SK-N-SH (cell line): ENCODE data around the gene DENND1A. TPM values are rescaled to one million over a fixed set of nuclear protein-coding genes. Genes with fewer than 3 reads are reported as not detected.

Experiments
- CTCF ChIA-PET: fragments of 300-600, 350-600 bp; formaldehyde crosslinking; extraction: SDS; loops from one replicate; lab custom pipeline; 2021; lab: Yijun Ruan, JAX
- POLR2A ChIA-PET: fragments of 350-600 bp; sonication (Branson Sonifier 250); formaldehyde crosslinking; extraction: SDS; loops from one replicate; lab custom pipeline; 2020; ENCODE audit warnings: antibody characterized with exemption, inconsistent platforms; lab: Yijun Ruan, JAX
- DNase-seq: peaks from one replicate; pipeline ENCODE4 v3.0.0; 2012
- H2AFZ ChIP-seq: fragments of 200-600 bp; sonication (generic); 2 replicates; pipeline ENCODE4 v1.8.1; 2016; ENCODE audit warnings: antibody characterized with exemption, mild to moderate bottlenecking, low read depth
- H3F3A ChIP-seq: fragments of 200-600 bp; sonication (generic); replicated peaks from 2 replicates; pipeline ENCODE3; 2016; ENCODE audit warnings: antibody characterized with exemption, mild to moderate bottlenecking; ENCODE audit not compliant: insufficient read depth
- H3K27ac ChIP-seq, 2 experiments: fragments of 200-500 bp in 1 of 2; fragments of 200-600 bp in 1 of 2; sonication (Bioruptor generic) in 1 of 2; sonication (generic), shearing (Covaris generic) in 1 of 2; 2 replicates each; pipeline versions ENCODE4 v1.5.1 to v1.6.1; 2014 to 2016; ENCODE audit warnings: low read depth in 2 of 2, inconsistent platforms in 1 of 2, low read length in 1 of 2, mild to moderate bottlenecking in 1 of 2, mixed read lengths in 1 of 2
- H3K27me3 ChIP-seq: fragments of 200-600 bp; sonication (generic), shearing (Covaris generic); 2 replicates; pipeline ENCODE4 v1.6.1; 2016; ENCODE audit warnings: mixed run types; ENCODE audit not compliant: insufficient read depth
- H3K36me3 ChIP-seq, 2 experiments: fragments of 200-500 bp in 1 of 2; fragments of 200-600 bp in 1 of 2; sonication (Bioruptor generic) in 1 of 2; sonication (generic) in 1 of 2; replicated peaks in 1 of 2; 2 replicates each; pipeline versions ENCODE3 to v1.5.1; 2014 to 2016; ENCODE audit warnings: low read length in 1 of 2, mild to moderate bottlenecking in 1 of 2; ENCODE audit not compliant: insufficient read depth in 2 of 2, control insufficient read depth in 1 of 2
- H3K4me1 ChIP-seq, 2 experiments: fragments of 200-500 bp in 1 of 2; fragments of 200-600 bp in 1 of 2; sonication (Bioruptor generic) in 1 of 2; sonication (generic), shearing (Covaris generic) in 1 of 2; 2 replicates each; pipeline versions ENCODE4 v1.5.1 to v1.6.1; 2014 to 2016; ENCODE audit warnings: low read depth in 1 of 2, low read length in 1 of 2, mixed run types in 1 of 2; ENCODE audit not compliant: insufficient read depth in 2 of 2, control insufficient read depth in 1 of 2
- H3K4me2 ChIP-seq: fragments of 200-600 bp; sonication (generic), shearing (Covaris generic); 2 replicates; pipeline ENCODE4 v1.6.1; 2017; ENCODE audit warnings: mixed run types
- H3K4me3 ChIP-seq, 2 experiments: fragments of 200-500 bp in 1 of 2; fragments of 200-600 bp in 1 of 2; sonication (Bioruptor generic) in 1 of 2; sonication (generic), shearing (Covaris generic) in 1 of 2; 2 replicates each; pipeline versions ENCODE4 v1.5.1 to v1.8.1; 2014 to 2016; ENCODE audit warnings: low read depth in 2 of 2, inconsistent platforms in 1 of 2, low read length in 1 of 2, mild to moderate bottlenecking in 1 of 2, mixed read lengths in 1 of 2, moderate library complexity in 1 of 2
- H3K79me2 ChIP-seq: fragments of 200-600 bp; sonication (generic); 2 replicates; pipeline ENCODE4 v1.8.1; 2017; ENCODE audit warnings: mild to moderate bottlenecking; ENCODE audit not compliant: insufficient read depth
- H3K9ac ChIP-seq: fragments of 200-600 bp; sonication (generic); 2 replicates; pipeline ENCODE4 v1.6.1; 2017; ENCODE audit warnings: mixed run types
- H3K9me2 ChIP-seq: fragments of 200-600 bp; sonication (generic); 2 replicates; pipeline ENCODE4 v1.6.1; 2017; ENCODE audit warnings: mixed run types
- H3K9me3 ChIP-seq: fragments of 200-600 bp; sonication (generic); 2 replicates; pipeline ENCODE4 v1.6.1; 2017; ENCODE audit warnings: mixed run types, mild to moderate bottlenecking, moderate library complexity
- H4K20me1 ChIP-seq: fragments of 200-600 bp; sonication (generic); 2 replicates; pipeline ENCODE4 v1.6.1; 2017; ENCODE audit warnings: mild to moderate bottlenecking, mixed run types; ENCODE audit not compliant: insufficient read depth
- CHD2 ChIP-seq: fragments of 150-350 bp; IDR thresholded peaks from 2 replicates; pipeline ENCODE4 v1.6.1; 2018; ENCODE audit warnings: low read length; ENCODE audit not compliant: partially characterized antibody
- CTCF ChIP-seq: fragments of 200-600 bp; sonication (generic); IDR thresholded peaks from 2 replicates; pipeline ENCODE4 v1.6.1; 2017; ENCODE audit warnings: antibody characterized with exemption, mild to moderate bottlenecking, moderate library complexity
- EP300 ChIP-seq, 2 experiments: IDR thresholded peaks; 2 replicates each; pipeline versions ENCODE4 v1.4.0 to v1.6.1; 2012; ENCODE audit warnings: borderline replicate concordance in 1 of 2, low read depth in 1 of 2, low read length in 1 of 2
- EZH2phosphoT487 ChIP-seq: fragments of 200-600 bp; sonication (generic); IDR thresholded peaks from 2 replicates; pipeline ENCODE4 v1.6.1; 2017; ENCODE audit warnings: low read depth, mixed run types, mild to moderate bottlenecking, antibody characterized with exemption, moderate library complexity, borderline replicate concordance
- FOSL2 ChIP-seq: IDR thresholded peaks from 2 replicates; pipeline ENCODE4 v1.4.0; 2012; ENCODE audit warnings: low read depth, mild to moderate bottlenecking, moderate library complexity, borderline replicate concordance
- FOXJ3 ChIP-seq: sonication (generic); formaldehyde crosslinking; IDR thresholded peaks from 2 replicates; pipeline ENCODE4 v1.5.1; 2020; ENCODE audit warnings: mild to moderate bottlenecking, missing genetic modification reagents
- FOXM1 ChIP-seq: IDR thresholded peaks from 2 replicates; pipeline ENCODE4 v1.4.0; 2012; ENCODE audit warnings: low read depth, mild to moderate bottlenecking
- GATA2 ChIP-seq: sonication (generic); formaldehyde crosslinking; IDR thresholded peaks from 2 replicates; pipeline ENCODE4 v1.5.0; 2020; ENCODE audit warnings: mild to moderate bottlenecking, missing genetic modification reagents
- JUND ChIP-seq: IDR thresholded peaks from 2 replicates; pipeline ENCODE4 v1.4.0; 2012
- MEF2A ChIP-seq: IDR thresholded peaks from 2 replicates; pipeline ENCODE4 v1.4.0; 2012; ENCODE audit warnings: low read depth, borderline replicate concordance
- MXI1 ChIP-seq: IDR thresholded peaks from 2 replicates; pipeline ENCODE4 v1.6.1; 2012; ENCODE audit warnings: mild to moderate bottlenecking, low read depth, low read length, improper control_type of control experiment
- NFIC ChIP-seq: IDR thresholded peaks from 2 replicates; pipeline ENCODE4 v1.4.0; 2012; ENCODE audit warnings: borderline replicate concordance
- PBX3 ChIP-seq: IDR thresholded peaks from 2 replicates; pipeline ENCODE4; 2012
- RAD21 ChIP-seq: IDR thresholded peaks from 2 replicates; pipeline ENCODE4 v1.6.1; 2012; ENCODE audit warnings: mild to moderate bottlenecking, low read length
- RCOR1 ChIP-seq: fragments of 150-350 bp; IDR thresholded peaks from 2 replicates; pipeline ENCODE4 v1.6.1; 2017; ENCODE audit warnings: antibody characterized with exemption, low read length
- RFX5 ChIP-seq: IDR thresholded peaks from 2 replicates; pipeline ENCODE4 v1.6.1; 2012; ENCODE audit warnings: mild to moderate bottlenecking, improper control_type of control experiment, low read length
- RXRA ChIP-seq: IDR thresholded peaks from 2 replicates; pipeline ENCODE4 v1.4.0; 2012; ENCODE audit warnings: low read depth, mild to moderate bottlenecking, borderline replicate concordance
- SIN3A ChIP-seq: IDR thresholded peaks from 2 replicates; pipeline ENCODE4 v1.6.1; 2012; ENCODE audit warnings: low read depth, mild to moderate bottlenecking, low read length, moderate library complexity, borderline replicate concordance
- SMC3 ChIP-seq: IDR thresholded peaks from 2 replicates; pipeline ENCODE4 v1.6.1; 2012; ENCODE audit warnings: low read depth, low read length, improper control_type of control experiment
- TCF12 ChIP-seq: IDR thresholded peaks from 2 replicates; pipeline ENCODE4 v1.4.0; 2012
- WGBS: methylation state at CpG from one replicate; pipeline ENCODE4 v1.1.6; 2017; ENCODE audit warnings: low lambda C conversion rate; 5-methylcytosine and 5-hydroxymethylcytosine counted together
- polyA plus RNA-seq, 3 experiments: library from polyadenylated mRNA; depleted of rRNA; stranded (reverse); fragments of >200 nt; gene quantifications; 2 replicates each; pipeline ENCODE4 v1.2.3, GENCODE V29; 2012
- TF ChIP-seq, protein P1 (sequence below): fragments of 150-350 bp; IDR thresholded peaks from 2 replicates; pipeline ENCODE4 v1.6.1; 2017; ENCODE audit warnings: antibody characterized with exemption, low read length, low read depth, borderline replicate concordance

The DENND1A gene
- polyA plus RNA-seq, 1 of the 3 experiments (the other 2 are of a cell fraction) = 25.4 TPM

GRCh38 chr9:123631862-123632261 lies 298.1 kb downstream of the DENND1A start (continued):
- no peak for TF ChIP-seq RCOR1

GRCh38 chr9:123630233-123630632 lies 299.7 kb downstream of the DENND1A start:
- WGBS = 94% methylated on average over 9 of the region's 9 CpGs
- H3K4me1 ChIP-seq = no peaks in the 10 kb centered on the region; a peak in 1 of 4 replicates
- no peaks in the 10 kb centered on the region for H3K9me3 ChIP-seq
- no peak overlapping the region for H3K27ac ChIP-seq
- H3F3A ChIP-seq = no peaks in the 10 kb centered on the region
- H3K9ac ChIP-seq = no peak overlapping the region
- H4K20me1 ChIP-seq = no peaks in the 10 kb centered on the region
- H3K36me3 ChIP-seq = peaks cover 0 to 16% of the 10 kb centered on the region in 2 experiments
- H3K4me3 ChIP-seq = no peak overlapping the region
- no peaks in the 10 kb centered on the region for H3K79me2 ChIP-seq
- DNase-seq = no peak
- POLR2A ChIA-PET = no interaction called here
- H3K27me3 ChIP-seq = no peaks in the 10 kb centered on the region
- TF ChIP-seq CHD2 (no peak), MXI1 (no peak), PBX3 (no peak), CTCF (no peak), EP300 (IDR thresholded peaks at IDR 0.05; ENCODE audit: borderline replicate concordance in 1 of 2, low read depth in 1 of 2, low read length in 1 of 2) (no peak), GATA2 (no peak), SMC3 (no peak), JUND (no peak), EZH2phosphoT487 (no peak), SIN3A (no peak), RXRA (no peak), FOSL2 (no peak), MEF2A (no peak), NFIC (no peak), FOXM1 (no peak), RAD21 (no peak), FOXJ3 (CRISPR knock-in tag) (no peak), TCF12 (no peak), RFX5 (no peak)
- TF ChIP-seq, protein P1, sequence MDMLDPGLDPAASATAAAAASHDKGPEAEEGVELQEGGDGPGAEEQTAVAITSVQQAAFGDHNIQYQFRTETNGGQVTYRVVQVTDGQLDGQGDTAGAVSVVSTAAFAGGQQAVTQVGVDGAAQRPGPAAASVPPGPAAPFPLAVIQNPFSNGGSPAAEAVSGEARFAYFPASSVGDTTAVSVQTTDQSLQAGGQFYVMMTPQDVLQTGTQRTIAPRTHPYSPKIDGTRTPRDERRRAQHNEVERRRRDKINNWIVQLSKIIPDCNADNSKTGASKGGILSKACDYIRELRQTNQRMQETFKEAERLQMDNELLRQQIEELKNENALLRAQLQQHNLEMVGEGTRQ = no peak
- no peaks in the 10 kb centered on the region for H3K9me2 ChIP-seq
- CTCF ChIA-PET = interaction anchor here (1.0 to 1.2 kb wide), 2 partner anchors 10 to 16 kb away, joined by 3 read pairs; no protein-coding TSS in a partner anchor
- no peak overlapping the region for H3K4me2 ChIP-seq
- no peak overlapping the region for H2AFZ ChIP-seq
